T-helper 1 cell treated with Interleukin-12 subunit alpha and Interleukin-12 subunit beta and Interleukin-4 antibody, amounts not matched to agents 30 ng/mL and 1 ng/mL, for 36 hours (primary cell): ENCODE measurements around the gene PACSIN3. TPM values are rescaled to one million over a fixed set of nuclear protein-coding genes. Genes with fewer than 3 reads are reported as not detected.

ENCODE experiments used
- total RNA-seq: library from RNA; stranded (reverse); gene quantifications from 2 replicates; pipeline ENCODE4 v1.2.3, GENCODE V29; 2022

PACSIN3 gene
- total RNA-seq, 1 donor from 2014 or later, result 3.4 TPM

Other genes starting within 250 kb of the PACSIN3 start
- gene CSTPP1, start 249.7 kb downstream of the PACSIN3 start, total RNA-seq, result 20.4 and 21.5 TPM in 2 replicates
- gene ARFGAP2, start 9.6 kb downstream of the PACSIN3 start, total RNA-seq, result 115 and 116 TPM in 2 replicates
- gene DDB2, start 28.5 kb upstream of the PACSIN3 start, total RNA-seq, result 107 and 121 TPM in 2 replicates
- gene ACP2, start 62.4 kb upstream of the PACSIN3 start, total RNA-seq, result 41.7 and 45.3 TPM in 2 replicates
- 7.5 and 9.0 TPM in 2 replicates for gene NR1H3, start 71.6 kb upstream of the PACSIN3 start, total RNA-seq
- 82.5 and 88.1 TPM in 2 replicates for gene MADD, start 83.7 kb upstream of the PACSIN3 start, total RNA-seq
- gene MYBPC3, start 166.3 kb upstream of the PACSIN3 start, total RNA-seq, result not detected in 2 replicates
- 0.15 TPM in 1 of 2 replicates, not detected in the other for gene SPI1, start 192.1 kb upstream of the PACSIN3 start, total RNA-seq
- gene SLC39A13, start 222.2 kb upstream of the PACSIN3 start, total RNA-seq, result 26.3 and 31.0 TPM in 2 replicates
- 159 and 168 TPM in 2 replicates for gene PSMC3, start 240.0 kb upstream of the PACSIN3 start, total RNA-seq